GM12892 (cell line): ENCODE results near the gene CDHR1.

ENCODE experiments used
- POLR2A ChIP-seq: IDR thresholded peaks from 2 replicates; pipeline ENCODE4 v1.6.1; 2011; ENCODE audit warnings: low read depth, low read length, control low read depth
- POLR2AphosphoS5 ChIP-seq: IDR thresholded peaks from 2 replicates; pipeline ENCODE4 v1.6.1; 2011; ENCODE audit warnings: low read depth, low read length, control low read depth
- TAF1 ChIP-seq: IDR thresholded peaks from 2 replicates; pipeline ENCODE4 v1.6.1; 2011; ENCODE audit warnings: low read depth, mild to moderate bottlenecking, control low read depth, low read length, borderline replicate concordance

DNA sequence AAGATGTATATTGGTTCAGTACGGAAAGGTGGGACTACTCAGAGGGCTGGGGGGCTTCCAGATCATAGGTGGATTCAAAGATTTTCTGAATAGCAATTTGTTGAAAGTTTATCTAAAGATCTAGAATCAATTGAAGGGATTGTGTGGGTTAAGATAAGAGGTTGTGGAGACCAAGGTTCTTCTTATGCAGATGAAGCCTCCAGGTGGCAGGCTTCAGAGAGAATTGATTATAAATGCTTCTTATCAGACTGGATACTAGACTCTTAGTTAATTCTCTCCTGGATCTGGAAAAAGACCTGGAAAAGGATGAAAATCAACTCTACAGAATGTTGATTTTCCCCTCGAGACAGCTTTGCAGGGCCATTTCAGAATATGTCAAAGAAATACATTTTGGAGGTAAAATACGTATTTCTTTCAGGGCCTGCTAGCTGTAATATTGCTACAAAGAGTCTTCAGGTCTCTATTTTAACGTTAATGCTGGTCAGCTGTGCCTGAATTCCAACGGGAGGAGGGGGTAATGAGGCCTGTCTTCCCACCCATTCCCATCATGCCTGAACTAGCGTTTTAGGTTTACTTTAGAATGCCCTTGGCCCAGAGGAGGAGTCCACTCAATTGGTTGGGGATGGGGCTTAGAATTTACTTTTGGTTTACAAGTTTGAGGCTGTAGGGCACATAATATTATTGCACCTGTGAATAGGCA lies 33.5 kb upstream of the CDHR1 start:
- TF ChIP-seq POLR2AphosphoS5 (no peak), POLR2A (no peak), TAF1 (no peak)
